DMS153 (cell line): Measurements from ENCODE around the gene PXN.
"Not testable (repeated sequence)": the region's sequence is repeated elsewhere in the genome, so short reads cannot be mapped to it uniquely, and the experiment has no call there.

Experiments
- DNase-seq: peaks from one replicate; lab custom pipeline; 2025; lab: John Stamatoyannopoulos, UW

Gene PXN

GRCh38 chr12:120209851-120210250 is 55.7 kb downstream of the PXN start:
- no peak for DNase-seq

GRCh38 chr12:120207227-120207626 is 58.3 kb downstream of the PXN start:
- DNase-seq = no peak

GRCh38 chr12:120206781-120207180 is 58.7 kb downstream of the PXN start:
- not testable (repeated sequence) for DNase-seq

- no peak for DNase-seq
Observed at GRCh38 chr12:120206228-120206627, 59.3 kb downstream of the PXN start.

- DNase-seq = no peak
Observed at GRCh38 chr12:120204171-120204570, 61.4 kb downstream of the PXN start.

- no peak for DNase-seq
Observed at GRCh38 chr12:120200364-120200800, 65.1 kb downstream of the PXN start.

- no peak for DNase-seq
Observed at GRCh38 chr12:120199595-120200306, 65.8 kb downstream of the PXN start.

- DNase-seq = no peak
Observed at GRCh38 chr12:120199025-120199424, 66.5 kb downstream of the PXN start.

GRCh38 chr12:120197542-120197887 is 68.0 kb downstream of the PXN start:
- DNase-seq = no peak

- not testable (repeated sequence) for DNase-seq
Observed at GRCh38 chr12:120196817-120197541, 68.6 kb downstream of the PXN start.

GRCh38 chr12:120196363-120196762 is 69.2 kb downstream of the PXN start:
- DNase-seq = no peak

- peak; percentile 7 for DNase-seq
Observed at GRCh38 chr12:120194534-120195395, 70.8 kb downstream of the PXN start, which contains the start of gene GCN1. Gene GCN1, minus strand, starts transcription at chr12:120194715. Its CDS starts 18 bp downstream, at chr12:120194697.

- DNase-seq = no peak
Observed at GRCh38 chr12:120194226-120194533, 71.3 kb downstream of the PXN start.

GRCh38 chr12:120193286-120193685 is 72.2 kb downstream of the PXN start:
- DNase-seq = not testable (repeated sequence)

- DNase-seq = no peak
Observed at GRCh38 chr12:120190985-120191480, 74.5 kb downstream of the PXN start.

- DNase-seq = no peak
Observed at GRCh38 chr12:120190386-120190785, 75.1 kb downstream of the PXN start.

GRCh38 chr12:120186654-120187053 is 78.9 kb downstream of the PXN start:
- DNase-seq = no peak

GRCh38 chr12:120183211-120183631 is 82.3 kb downstream of the PXN start:
- no peak for DNase-seq

- no peak for DNase-seq
Observed at GRCh38 chr12:120181991-120182631, 83.4 kb downstream of the PXN start.

GRCh38 chr12:120180975-120181374 is 84.6 kb downstream of the PXN start:
- DNase-seq = no peak

GRCh38 chr12:120175537-120175936 is 90.0 kb downstream of the PXN start:
- DNase-seq = no peak

GRCh38 chr12:120175062-120175461 is 90.5 kb downstream of the PXN start:
- no peak for DNase-seq
